H9 (cell line): ENCODE data around the gene TUBA1A. TPM values are rescaled to one million over a fixed set of nuclear protein-coding genes. Genes with fewer than 3 reads are reported as not detected.

ENCODE experiments used
- DNase-seq: peaks from one replicate; pipeline ENCODE4 v3.0.0-alpha.2; 2017
- H2AFZ ChIP-seq: one replicate; pipeline ENCODE4 v1.6.1; 2013; ENCODE audit warnings: mild to moderate bottlenecking, low read length, control low read depth, moderate library complexity
- H2AK5ac ChIP-seq: 2 replicates; pipeline ENCODE4 v1.6.1; 2013; ENCODE audit warnings: low read length, control low read depth, mixed read lengths; ENCODE audit not compliant: insufficient read length
- H2BK120ac ChIP-seq: one replicate; pipeline ENCODE4 v1.6.1; 2013; ENCODE audit warnings: low read depth, mild to moderate bottlenecking, low read length, control low read depth, inconsistent platforms; ENCODE audit not compliant: poor library complexity, severe bottlenecking
- H2BK12ac ChIP-seq: 2 replicates; pipeline ENCODE4 v1.6.1; 2013; ENCODE audit warnings: low read length, control low read depth, mixed read lengths, low read depth; ENCODE audit not compliant: insufficient read length
- H2BK15ac ChIP-seq: 2 replicates; pipeline ENCODE4 v1.6.1; 2013; ENCODE audit warnings: low read depth, low read length, control low read depth
- H2BK20ac ChIP-seq: one replicate; pipeline ENCODE4 v1.6.1; 2013; ENCODE audit warnings: low read depth, mild to moderate bottlenecking, low read length, control low read depth, inconsistent platforms; ENCODE audit not compliant: poor library complexity, severe bottlenecking
- H2BK5ac ChIP-seq: 2 replicates; pipeline ENCODE4 v1.6.1; 2013; ENCODE audit warnings: low read length, control low read depth, mixed read lengths; ENCODE audit not compliant: insufficient read length
- H3K14ac ChIP-seq: 2 replicates; pipeline ENCODE4 v1.6.1; 2013; ENCODE audit warnings: low read length, control low read depth; ENCODE audit not compliant: insufficient read depth
- H3K18ac ChIP-seq: 2 replicates; pipeline ENCODE4 v1.6.1; 2013; ENCODE audit warnings: low read depth, mild to moderate bottlenecking, mixed read lengths, low read length, control low read depth; ENCODE audit not compliant: insufficient read length
- H3K23ac ChIP-seq: 2 replicates; pipeline ENCODE4 v1.6.1; 2013; ENCODE audit warnings: low read length, control low read depth, mixed read lengths, low read depth; ENCODE audit not compliant: insufficient read length
- H3K23me2 ChIP-seq: 2 replicates; pipeline ENCODE4 v1.6.1; 2013; ENCODE audit warnings: low read depth, mild to moderate bottlenecking, mixed read lengths, low read length, control low read depth; ENCODE audit not compliant: insufficient read length, poor library complexity, severe bottlenecking
- H3K27ac ChIP-seq: 2 replicates; pipeline ENCODE4 v1.5.1; 2013; ENCODE audit warnings: low read length, control low read depth, mixed read lengths, low read depth; ENCODE audit not compliant: insufficient read length
- H3K27me3 ChIP-seq: 2 replicates; pipeline ENCODE4 v1.6.1; 2013; ENCODE audit warnings: low read length, control low read depth, inconsistent platforms; ENCODE audit not compliant: insufficient read depth
- H3K4ac ChIP-seq: 2 replicates; pipeline ENCODE4 v1.6.1; 2013; ENCODE audit warnings: low read depth, mild to moderate bottlenecking, control low read depth, inconsistent platforms, low read length, moderate library complexity
- H3K4me1 ChIP-seq: 2 replicates; pipeline ENCODE4 v1.6.1; 2013; ENCODE audit warnings: low read length, control low read depth, inconsistent platforms; ENCODE audit not compliant: insufficient read depth
- H3K4me2 ChIP-seq: 2 replicates; pipeline ENCODE4 v1.6.1; 2013; ENCODE audit warnings: low read length, control low read depth, mixed read lengths; ENCODE audit not compliant: insufficient read length, insufficient read depth
- H3K56ac ChIP-seq: 2 replicates; pipeline ENCODE4 v1.6.1; 2013; ENCODE audit warnings: low read depth, mild to moderate bottlenecking, mixed read lengths, low read length, control low read depth; ENCODE audit not compliant: insufficient read length
- H3K79me1 ChIP-seq: 2 replicates; pipeline ENCODE4 v1.6.1; 2013; ENCODE audit warnings: low read depth, mild to moderate bottlenecking, moderate library complexity, low read length, control low read depth, inconsistent platforms; ENCODE audit not compliant: insufficient read depth, poor library complexity, severe bottlenecking
- H3K79me2 ChIP-seq: 2 replicates; pipeline ENCODE4 v1.6.1; 2013; ENCODE audit warnings: low read length, control low read depth, inconsistent platforms; ENCODE audit not compliant: insufficient read depth
- H3K9ac ChIP-seq: 2 replicates; pipeline ENCODE4 v1.6.1; 2013; ENCODE audit warnings: low read length, control low read depth, mixed read lengths; ENCODE audit not compliant: insufficient read length; ENCODE audit errors: extremely low read depth
- H3K9me3 ChIP-seq: one replicate; pipeline ENCODE4 v1.6.1; 2013; ENCODE audit warnings: low read depth, low read length, inconsistent platforms; ENCODE audit not compliant: control insufficient read depth
- H3T11ph ChIP-seq: one replicate; pipeline ENCODE4 v1.6.1; 2013; ENCODE audit warnings: mild to moderate bottlenecking, low read length, control low read depth, inconsistent platforms
- H4K20me1 ChIP-seq: one replicate; pipeline ENCODE4 v1.6.1; 2013; ENCODE audit not compliant: control insufficient read depth, insufficient read length, insufficient read depth
- H4K5ac ChIP-seq: 2 replicates; pipeline ENCODE4 v1.6.1; 2013; ENCODE audit warnings: low read depth, mild to moderate bottlenecking, mixed read lengths, low read length, control low read depth; ENCODE audit not compliant: insufficient read length
- H4K8ac ChIP-seq: replicated peaks from 2 replicates; pipeline ENCODE4 v1.6.1; 2013; ENCODE audit warnings: low read length, control low read depth, mixed read lengths, low read depth; ENCODE audit not compliant: insufficient read length
- H4K91ac ChIP-seq: 2 replicates; pipeline ENCODE4 v1.6.1; 2013; ENCODE audit warnings: low read depth, mild to moderate bottlenecking, moderate library complexity, mixed read lengths, low read length, control low read depth; ENCODE audit not compliant: insufficient read length
- H3K27ac Mint-ChIP-seq, 3 experiments: 2 replicates in 2 of 3; 3 replicates in 1 of 3; pipeline ENCODE4 v1.8.0; 2020 to 2021; ENCODE audit warnings: mixed read lengths in 3 of 3, mild to moderate bottlenecking in 1 of 3, moderate library complexity in 1 of 3
- H3K27me3 Mint-ChIP-seq: 2 replicates; pipeline ENCODE4 v1.8.0; 2021; ENCODE audit warnings: low read depth, mild to moderate bottlenecking, moderate library complexity, mixed read lengths
- H3K36me3 Mint-ChIP-seq, 3 experiments: 2 replicates in 2 of 3; 3 replicates in 1 of 3; pipeline ENCODE4 v1.8.0; 2020 to 2021; ENCODE audit warnings: low read depth in 3 of 3, mixed read lengths in 3 of 3; ENCODE audit not compliant: insufficient read depth in 1 of 3
- H3K4me1 Mint-ChIP-seq, 2 experiments: 2 replicates each; pipeline ENCODE4 v1.8.0; 2020; ENCODE audit warnings: mixed read lengths in 2 of 2
- H3K4me3 Mint-ChIP-seq, 2 experiments: 2 replicates in 1 of 2; 3 replicates in 1 of 2; pipeline ENCODE4 v1.8.0; 2020 to 2021; ENCODE audit warnings: mild to moderate bottlenecking in 2 of 2, mixed read lengths in 2 of 2, moderate library complexity in 1 of 2
- H3K9me3 Mint-ChIP-seq, 2 experiments: 2 replicates in 1 of 2; 3 replicates in 1 of 2; pipeline ENCODE4 v1.8.0; 2020; ENCODE audit warnings: mild to moderate bottlenecking in 2 of 2, mixed read lengths in 2 of 2, moderate library complexity in 1 of 2
- CTCF ChIP-seq: fragments of 200-600 bp; sonication (generic); conservative IDR thresholded peaks from 3 replicates; pipeline ENCODE4 v1.8.0; 2021; ENCODE audit warnings: antibody characterized with exemption, mild to moderate bottlenecking
- WGBS: extraction: QIAGEN DNeasy Blood & Tissue Kit; methylation state at CpG from one replicate; pipeline ENCODE4 v1.1.7; 2013; ENCODE audit warnings: missing lambda C conversion rate, low lambda C conversion rate, mixed read lengths; ENCODE audit not compliant: insufficient read length; ENCODE audit errors: extremely low coverage; 5-methylcytosine and 5-hydroxymethylcytosine counted together
- total RNA-seq: library from RNA; stranded (reverse); gene quantifications from 2 replicates; pipeline ENCODE4 v1.2.1, GENCODE V29; 2021

Gene TUBA1A
- total RNA-seq, 1 experiment from 2014 or later: 149 TPM

GRCh38 chr12:49230176-49230804 is 41.4 kb upstream of the TUBA1A start:
- H3K27ac ChIP-seq: no peak overlapping the region
- no peak overlapping the region for H2BK12ac ChIP-seq
- WGBS: no CpG with 5 or more reads among the region's 6 CpGs
- no peak overlapping the region for H2AK5ac ChIP-seq
- Mint-ChIP-seq H3K27ac (no peak overlapping the region), H3K4me1 (peaks cover 21 to 25% of the 10 kb centered on the region in 2 experiments), H3K27me3 (peaks cover 8% of the 10 kb centered on the region), H3K36me3 (no peaks in the 10 kb centered on the region), H3K9me3 (no peaks in the 10 kb centered on the region; a peak in 1 of 5 replicates), H3K4me3 (no peak overlapping the region)
- H3K4me1 ChIP-seq: peaks cover 5% of the 10 kb centered on the region; the same call in 1 of the 2 replicates
- no peak for DNase-seq
- H3K27me3 ChIP-seq: no peaks in the 10 kb centered on the region
- no peak overlapping the region for H4K91ac ChIP-seq
- H3K9ac ChIP-seq: no peak overlapping the region
- H2AFZ ChIP-seq: no peak overlapping the region
- no peak overlapping the region for H2BK20ac ChIP-seq
- no peak overlapping the region for H3K18ac ChIP-seq
- no peak overlapping the region for H4K5ac ChIP-seq
- H3K23me2 ChIP-seq: no peaks in the 10 kb centered on the region
- no peak overlapping the region for H2BK15ac ChIP-seq
- no peak overlapping the region for H4K8ac ChIP-seq
- H3T11ph ChIP-seq: no peak overlapping the region
- H3K9me3 ChIP-seq: no peaks in the 10 kb centered on the region
- no peaks in the 10 kb centered on the region for H3K79me2 ChIP-seq
- no peak overlapping the region for H3K23ac ChIP-seq
- no peak overlapping the region for H3K56ac ChIP-seq
- TF ChIP-seq CTCF: no peak
- H4K20me1 ChIP-seq: no peaks in the 10 kb centered on the region
- H2BK5ac ChIP-seq: no peak overlapping the region
- H3K79me1 ChIP-seq: no peaks in the 10 kb centered on the region
- H2BK120ac ChIP-seq: no peak overlapping the region
- H3K4ac ChIP-seq: no peak overlapping the region
- H3K14ac ChIP-seq: no peak overlapping the region
- H3K4me2 ChIP-seq: no peak overlapping the region
